B cell (primary cell): ENCODE measurements around the gene LAMA1. TPM values are rescaled to one million over a fixed set of nuclear protein-coding genes. Genes with fewer than 3 reads are reported as not detected.

Source experiments
- ATAC-seq: fragments of 200-7000 bp; cut with Tn5 transposase; one replicate; pipeline ENCODE4 v1.10.0; 2021; ENCODE audit warnings: low read depth, mild to moderate bottlenecking, moderate number of reproducible peaks, moderate library complexity
- CTCF ChIA-PET: fragments of 350-600 bp; sonication (Branson Sonifier 250); formaldehyde crosslinking; loops from one replicate; lab custom pipeline; 2021; ENCODE audit warnings: antibody characterized with exemption, inconsistent platforms; lab: Charles Lee
- POLR2A ChIA-PET: fragments of 350-600 bp; sonication (Branson Sonifier 250); formaldehyde crosslinking; loops from one replicate; lab custom pipeline; 2021; ENCODE audit warnings: antibody characterized with exemption; lab: Charles Lee
- DNase-seq: peaks from one replicate; pipeline ENCODE4 v3.0.0; 2013
- H2AFZ ChIP-seq: 2 replicates; pipeline ENCODE4 v1.6.1; 2012; ENCODE audit warnings: mild to moderate bottlenecking, low read depth, low read length; ENCODE audit not compliant: insufficient read depth, poor library complexity, severe bottlenecking
- H3K27ac ChIP-seq, 2 donors: 1 replicate in 1 of 2; 2 replicates in 1 of 2; pipeline ENCODE4 v1.5.1; 2012 to 2013; ENCODE audit warnings: low read length in 2 of 2, mild to moderate bottlenecking in 2 of 2, moderate library complexity in 1 of 2
- H3K27me3 ChIP-seq, 4 experiments: fragments of 200-600 bp in 1 of 4; sonication (generic) in 1 of 4; replicated peaks in 1 of 4; 1 replicate in 2 of 4; 2 replicates in 2 of 4; pipeline versions ENCODE4 v1.6.1 to v1.7.0; 2013 to 2016; ENCODE audit warnings: low read length in 3 of 4, mild to moderate bottlenecking in 2 of 4, mixed read lengths in 1 of 4, moderate library complexity in 1 of 4; ENCODE audit not compliant: insufficient read depth in 4 of 4, control insufficient read depth in 3 of 4; ENCODE audit errors: control extremely low read depth in 1 of 4
- H3K36me3 ChIP-seq, 2 experiments: replicated peaks in 1 of 2; 1 replicate in 1 of 2; 2 replicates in 1 of 2; pipeline versions ENCODE4 v1.6.1 to v1.7.1; 2013; ENCODE audit warnings: low read length in 1 of 2; ENCODE audit not compliant: insufficient read depth in 2 of 2, control insufficient read depth in 1 of 2; ENCODE audit errors: control extremely low read depth in 1 of 2, extremely low read depth in 1 of 2
- H3K4me1 ChIP-seq, 2 donors: fragments of 200-600 bp in 1 of 2; sonication (generic) in 1 of 2; 1 replicate in 1 of 2; 2 replicates in 1 of 2; pipeline versions ENCODE4 v1.5.1 to v1.6.1; 2013 to 2017; ENCODE audit warnings: low read length in 2 of 2; ENCODE audit not compliant: control insufficient read depth in 2 of 2, insufficient read depth in 2 of 2
- H3K4me2 ChIP-seq: replicated peaks from 2 replicates; pipeline ENCODE3; 2012; ENCODE audit warnings: mild to moderate bottlenecking, low read depth, low read length; ENCODE audit not compliant: poor library complexity, severe bottlenecking
- H3K4me3 ChIP-seq, 5 experiments: fragments of 200-600 bp in 1 of 5; sonication (generic) in 1 of 5; 1 replicate in 3 of 5; 2 replicates in 2 of 5; pipeline versions ENCODE4 v1.5.1 to v1.7.0; 2011 to 2016; ENCODE audit warnings: low read length in 4 of 5, mild to moderate bottlenecking in 4 of 5, low read depth in 2 of 5, control low read depth in 1 of 5, moderate library complexity in 1 of 5; ENCODE audit not compliant: insufficient read depth in 1 of 5; ENCODE audit errors: control extremely low read depth in 1 of 5, extremely low read depth in 1 of 5
- H3K79me2 ChIP-seq: fragments of 200-600 bp; sonication (generic); one replicate; pipeline ENCODE4 v1.6.0; 2016; ENCODE audit warnings: low read length; ENCODE audit not compliant: control insufficient read depth, insufficient read depth
- H3K9ac ChIP-seq: fragments of 200-600 bp; sonication (generic); 2 replicates; pipeline ENCODE4 v1.6.1; 2017; ENCODE audit warnings: mild to moderate bottlenecking, low read length, moderate library complexity
- H3K9me3 ChIP-seq, 3 donors: one replicate each; pipeline versions ENCODE4 v1.6.1 to v1.7.1; 2013; ENCODE audit warnings: low read length in 2 of 3; ENCODE audit not compliant: control insufficient read depth in 2 of 3, insufficient read depth in 1 of 3; ENCODE audit errors: control extremely low read depth in 1 of 3
- H4K20me1 ChIP-seq: 2 replicates; pipeline ENCODE4 v1.6.0; 2012; ENCODE audit warnings: mild to moderate bottlenecking, low read length; ENCODE audit not compliant: insufficient read depth, control insufficient read depth, poor library complexity, severe bottlenecking
- H3K27ac Mint-ChIP-seq: one replicate; pipeline ENCODE4 v1.8.0; 2021; ENCODE audit warnings: mixed read lengths
- H3K27me3 Mint-ChIP-seq: one replicate; pipeline ENCODE4 v1.8.0; 2021; ENCODE audit warnings: mixed read lengths
- H3K4me1 Mint-ChIP-seq: one replicate; pipeline ENCODE4 v1.8.0; 2021; ENCODE audit warnings: mixed read lengths
- H3K4me3 Mint-ChIP-seq: one replicate; pipeline ENCODE4 v1.8.0; 2021; ENCODE audit warnings: mixed read lengths
- H3K9me3 Mint-ChIP-seq: one replicate; pipeline ENCODE4 v1.8.0; 2022; ENCODE audit warnings: mixed read lengths; ENCODE audit not compliant: insufficient read depth
- CTCF ChIP-seq: fragments of 200-600 bp; IDR thresholded peaks from one replicate; pipeline ENCODE4 v1.8.0; 2022; ENCODE audit warnings: antibody characterized with exemption, mild to moderate bottlenecking
- EZH2 ChIP-seq: IDR thresholded peaks from 2 replicates; pipeline ENCODE4 v1.6.1; 2012; ENCODE audit warnings: borderline replicate concordance, low read depth, mild to moderate bottlenecking, moderate library complexity, low read length; ENCODE audit not compliant: insufficient read depth, poor library complexity, severe bottlenecking
- WGBS: methylation state at CpG from one replicate; pipeline ENCODE4 v1.1.5; 2013; ENCODE audit warnings: missing lambda C conversion rate; ENCODE audit not compliant: insufficient coverage; 5-methylcytosine and 5-hydroxymethylcytosine counted together
- intact Hi-C: fragments of 100-400 bp; cut with micrococcal nuclease; formaldehyde crosslinking; loops from one replicate; pipeline ENCODE4 v1.10.0; 2022
- polyA plus RNA-seq: library from polyadenylated mRNA; depleted of rRNA; stranded (reverse); fragments of >200 nt; gene quantifications from 2 replicates; pipeline ENCODE4 v1.2.3, GENCODE V29; 2012
- total RNA-seq, 2 donors: library from RNA; stranded (reverse); fragments of 120-200 nt in 1 of 2; gene quantifications; 1 replicate in 1 of 2; 2 replicates in 1 of 2; pipeline versions ENCODE4 v1.2.3 to v1.2.4, GENCODE V29; 2013 to 2022

LAMA1 gene
- total and polyA plus RNA-seq, 2 donors (not counting 1 experiment from before 2014, with no cell fraction given) = not detected

- no CpG with 5 or more reads among the region's 2 CpGs for WGBS
- Histone ChIP-seq H3K9me3 (peaks cover 0 to 18% (median 1%) of the 10 kb centered on the region in 3 donors), H3K27me3 (no peaks in the 10 kb centered on the region), H4K20me1 (no peaks in the 10 kb centered on the region), H2AFZ (no peak overlapping the region), H3K4me3 (no peak overlapping the region), H3K79me2 (no peaks in the 10 kb centered on the region), H3K4me1 (no peaks in the 10 kb centered on the region), H3K27ac (no peak overlapping the region), H3K4me2 (no peak overlapping the region), H3K9ac (no peak overlapping the region), H3K36me3 (no peaks in the 10 kb centered on the region)
- H3K4me1 Mint-ChIP-seq = no peaks in the 10 kb centered on the region
- no peak for ATAC-seq
- POLR2A ChIA-PET = no interaction called here
- intact Hi-C loops = no loop called here
- no peak overlapping the region for H3K27ac Mint-ChIP-seq
- no peaks in the 10 kb centered on the region for H3K27me3 Mint-ChIP-seq
- no peak overlapping the region for H3K4me3 Mint-ChIP-seq
- TF ChIP-seq CTCF (no peak), EZH2 (no peak)
- CTCF ChIA-PET = no interaction called here
- no peaks in the 10 kb centered on the region for H3K9me3 Mint-ChIP-seq
- no peak for DNase-seq
Observed at GRCh38 chr18:7102131-7102530, 15.5 kb downstream of the LAMA1 start.

GRCh38 chr18:7096838-7097237, 20.8 kb downstream of the LAMA1 start:
- Histone ChIP-seq H3K9me3 (peaks cover 0 to 6% (median 1%) of the 10 kb centered on the region in 3 donors), H4K20me1 (no peaks in the 10 kb centered on the region), H3K4me1 (no peaks in the 10 kb centered on the region), H3K4me2 (no peak overlapping the region), H3K36me3 (no peaks in the 10 kb centered on the region), H3K9ac (no peak overlapping the region), H3K27me3 (no peaks in the 10 kb centered on the region), H3K27ac (no peak overlapping the region), H2AFZ (no peak overlapping the region), H3K4me3 (no peak overlapping the region), H3K79me2 (no peaks in the 10 kb centered on the region)
- H3K9me3 Mint-ChIP-seq = no peaks in the 10 kb centered on the region
- 85% methylated on average over 6 of the region's 7 CpGs for WGBS
- ChIA-PET POLR2A (no interaction called here), CTCF (no interaction called here)
- H3K4me3 Mint-ChIP-seq = no peak overlapping the region
- no peaks in the 10 kb centered on the region for H3K4me1 Mint-ChIP-seq
- ATAC-seq = no peak
- intact Hi-C loops = no loop called here
- H3K27me3 Mint-ChIP-seq = no peaks in the 10 kb centered on the region
- no peak for TF ChIP-seq EZH2
- no peak for TF ChIP-seq CTCF
- no peak for DNase-seq
- no peak overlapping the region for H3K27ac Mint-ChIP-seq
